ENCODE results near the gene ZNF761.

DNA sequence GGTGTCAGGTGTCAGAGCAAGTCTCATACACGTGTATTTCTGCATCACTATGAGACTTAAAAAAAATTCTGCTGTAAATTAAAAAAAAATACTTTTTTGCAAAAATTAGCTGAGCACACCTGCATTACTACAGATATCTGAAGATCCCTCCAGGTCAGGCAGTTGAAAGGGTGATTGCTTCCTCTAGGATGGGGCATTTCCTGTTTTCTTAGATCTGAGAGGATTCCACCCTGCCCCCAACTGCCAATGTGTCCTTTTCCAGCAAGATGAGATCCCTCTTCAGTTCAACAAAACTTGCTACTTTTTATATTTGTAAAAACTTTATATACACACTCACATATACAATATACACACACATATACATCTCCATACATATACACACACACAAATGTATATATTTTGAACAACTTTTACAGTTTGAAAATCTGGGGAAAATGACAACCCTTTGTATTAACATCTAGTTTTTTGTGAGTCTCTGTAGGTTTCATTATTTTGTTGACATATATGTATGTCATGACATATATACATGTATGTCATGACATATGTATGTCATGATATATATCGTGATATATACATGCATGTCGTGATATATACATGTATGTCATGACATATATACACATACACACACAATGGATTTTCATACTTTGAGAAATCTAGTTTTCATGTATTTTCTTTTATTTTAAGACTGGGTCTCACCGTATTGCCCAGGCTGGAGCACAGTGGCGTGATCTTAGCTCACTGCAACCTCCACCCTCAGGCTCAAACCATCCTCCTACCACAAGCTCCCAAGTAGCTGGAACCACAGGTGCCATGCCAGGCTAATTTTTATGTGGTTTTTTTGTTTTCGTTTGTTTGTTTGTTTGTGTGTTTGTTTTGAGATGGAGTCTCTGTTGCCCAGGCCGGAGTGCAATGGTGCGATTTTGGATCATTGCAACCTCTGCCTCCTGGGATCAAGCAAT, 53.5 kb downstream of the ZNF761 start:
- TF ChIP-seq, protein P1, sequence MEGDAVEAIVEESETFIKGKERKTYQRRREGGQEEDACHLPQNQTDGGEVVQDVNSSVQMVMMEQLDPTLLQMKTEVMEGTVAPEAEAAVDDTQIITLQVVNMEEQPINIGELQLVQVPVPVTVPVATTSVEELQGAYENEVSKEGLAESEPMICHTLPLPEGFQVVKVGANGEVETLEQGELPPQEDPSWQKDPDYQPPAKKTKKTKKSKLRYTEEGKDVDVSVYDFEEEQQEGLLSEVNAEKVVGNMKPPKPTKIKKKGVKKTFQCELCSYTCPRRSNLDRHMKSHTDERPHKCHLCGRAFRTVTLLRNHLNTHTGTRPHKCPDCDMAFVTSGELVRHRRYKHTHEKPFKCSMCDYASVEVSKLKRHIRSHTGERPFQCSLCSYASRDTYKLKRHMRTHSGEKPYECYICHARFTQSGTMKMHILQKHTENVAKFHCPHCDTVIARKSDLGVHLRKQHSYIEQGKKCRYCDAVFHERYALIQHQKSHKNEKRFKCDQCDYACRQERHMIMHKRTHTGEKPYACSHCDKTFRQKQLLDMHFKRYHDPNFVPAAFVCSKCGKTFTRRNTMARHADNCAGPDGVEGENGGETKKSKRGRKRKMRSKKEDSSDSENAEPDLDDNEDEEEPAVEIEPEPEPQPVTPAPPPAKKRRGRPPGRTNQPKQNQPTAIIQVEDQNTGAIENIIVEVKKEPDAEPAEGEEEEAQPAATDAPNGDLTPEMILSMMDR (conservative IDR thresholded peaks at IDR 0.05; ENCODE audit: low read length), result no peak
- no peak for TF ChIP-seq EZH2phosphoT487 (IDR thresholded peaks at IDR 0.05; ENCODE audit: borderline replicate concordance, low read depth, low read length)

Data from OCI-LY7 (cell line).